HG02759 (cell line): Measurements from ENCODE around the gene KRTAP5-2.

Experiments
- ATAC-seq: cut with Tn5 transposase; IDR thresholded peaks from one replicate; pipeline ENCODE4 v1.9.1; 2021; ENCODE audit warnings: mild to moderate bottlenecking, moderate library complexity; ENCODE audit not compliant: unreplicated experiment

Gene KRTAP5-2

GRCh38 chr11:1557051-1557884 is 40.8 kb downstream of the KRTAP5-2 start:
- no peak for ATAC-seq

DNA sequence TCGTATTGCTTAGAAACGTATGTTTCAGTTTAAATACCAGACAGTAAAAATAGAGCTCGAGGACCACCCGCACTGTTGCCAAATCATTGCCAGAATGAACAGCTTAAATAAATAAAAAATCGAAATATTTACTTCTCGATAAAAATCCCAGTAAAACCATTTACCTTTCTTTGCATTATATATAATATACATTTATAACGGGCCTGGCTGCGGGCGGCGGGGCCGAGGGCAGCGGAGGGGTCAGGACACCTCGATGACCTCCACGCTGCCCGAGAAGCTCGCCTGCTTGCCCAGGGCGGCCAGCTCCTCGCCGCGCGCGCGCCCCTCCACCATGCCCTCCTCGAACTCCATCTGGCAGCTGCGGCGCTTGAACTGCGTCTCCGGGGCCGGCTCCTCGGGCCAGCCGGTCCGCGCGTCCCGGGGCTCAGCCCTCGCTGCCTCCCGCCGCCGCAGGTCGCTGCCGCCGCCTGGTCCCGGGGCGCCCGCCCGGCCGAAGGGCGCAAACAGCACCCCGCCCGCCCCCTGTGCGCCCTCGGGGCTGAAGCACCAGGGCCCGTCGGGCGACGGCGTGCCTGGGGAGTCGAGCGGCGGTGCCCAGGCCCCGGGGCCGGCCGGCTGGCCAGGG is 41.7 kb downstream of the KRTAP5-2 start:
- ATAC-seq: no peak

DNA sequence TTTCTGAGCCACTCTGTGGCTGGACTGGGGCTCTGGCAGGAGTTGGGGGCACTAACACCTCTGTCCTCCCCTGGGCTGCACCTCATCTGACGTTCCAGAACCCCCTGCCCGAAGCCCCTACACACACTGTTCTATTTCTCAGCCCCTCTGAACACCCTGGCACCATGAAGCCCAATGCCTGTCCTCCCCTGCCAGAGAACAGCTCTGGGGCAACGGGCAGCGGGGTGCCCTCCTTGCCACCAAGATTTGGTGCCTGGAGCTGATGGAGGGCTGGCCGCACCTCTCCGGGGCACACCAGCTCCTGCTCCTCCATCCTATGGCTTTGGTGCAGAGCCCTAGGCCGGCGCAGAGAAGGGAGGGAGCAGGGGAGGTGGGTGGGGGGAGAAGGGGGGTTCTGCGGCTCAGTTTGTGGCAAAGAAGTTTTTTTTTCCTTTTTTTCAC is 42.4 kb downstream of the KRTAP5-2 start:
- no peak for ATAC-seq

- ATAC-seq: no peak
These were observed 42.9 kb downstream of the KRTAP5-2 start for GRCh38 chr11:1554981-1555712.

DNA sequence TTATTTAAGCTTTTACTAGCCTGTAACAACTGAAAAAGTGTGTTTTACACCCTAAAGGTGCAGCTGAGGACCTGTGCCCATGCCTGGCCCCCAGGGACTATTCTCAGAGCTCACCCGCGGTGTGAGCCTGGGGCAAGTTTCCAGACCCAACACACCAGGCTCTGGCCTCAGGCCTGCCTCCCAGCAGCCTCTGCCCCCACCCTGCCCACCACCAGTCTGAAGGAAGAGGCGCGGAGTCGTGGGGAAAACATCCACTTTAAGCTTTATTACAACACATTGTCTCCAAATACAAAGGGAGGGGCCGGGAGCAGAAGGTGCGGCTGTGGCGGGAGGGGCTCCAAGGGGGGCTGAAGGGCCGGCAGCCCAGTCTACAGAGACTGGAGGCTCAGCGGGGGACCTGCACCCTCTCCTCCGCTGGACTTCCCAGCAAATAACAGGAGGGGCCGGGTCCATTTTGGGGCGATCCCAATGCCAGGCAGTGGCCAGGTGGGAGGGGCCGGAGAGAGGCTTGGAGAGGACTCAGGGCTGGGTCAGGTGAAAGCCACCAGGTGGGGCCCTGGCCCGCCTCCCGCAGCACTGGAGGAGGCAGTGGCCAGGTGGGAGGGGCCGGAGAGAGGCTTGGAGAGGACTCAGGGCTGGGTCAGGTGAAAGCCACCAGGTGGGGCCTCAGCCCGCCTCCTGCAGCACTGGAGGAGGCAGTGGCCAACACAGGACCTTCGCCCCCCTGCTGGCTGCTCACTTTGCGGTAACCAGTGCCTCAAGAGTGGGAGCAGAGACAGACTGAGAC is 44.1 kb downstream of the KRTAP5-2 start:
- no peak for ATAC-seq

- no peak for ATAC-seq
These were observed 48.5 kb downstream of the KRTAP5-2 start for GRCh38 chr11:1549338-1550330.

GRCh38 chr11:1548221-1549070 is 49.6 kb downstream of the KRTAP5-2 start:
- no peak for ATAC-seq

DNA sequence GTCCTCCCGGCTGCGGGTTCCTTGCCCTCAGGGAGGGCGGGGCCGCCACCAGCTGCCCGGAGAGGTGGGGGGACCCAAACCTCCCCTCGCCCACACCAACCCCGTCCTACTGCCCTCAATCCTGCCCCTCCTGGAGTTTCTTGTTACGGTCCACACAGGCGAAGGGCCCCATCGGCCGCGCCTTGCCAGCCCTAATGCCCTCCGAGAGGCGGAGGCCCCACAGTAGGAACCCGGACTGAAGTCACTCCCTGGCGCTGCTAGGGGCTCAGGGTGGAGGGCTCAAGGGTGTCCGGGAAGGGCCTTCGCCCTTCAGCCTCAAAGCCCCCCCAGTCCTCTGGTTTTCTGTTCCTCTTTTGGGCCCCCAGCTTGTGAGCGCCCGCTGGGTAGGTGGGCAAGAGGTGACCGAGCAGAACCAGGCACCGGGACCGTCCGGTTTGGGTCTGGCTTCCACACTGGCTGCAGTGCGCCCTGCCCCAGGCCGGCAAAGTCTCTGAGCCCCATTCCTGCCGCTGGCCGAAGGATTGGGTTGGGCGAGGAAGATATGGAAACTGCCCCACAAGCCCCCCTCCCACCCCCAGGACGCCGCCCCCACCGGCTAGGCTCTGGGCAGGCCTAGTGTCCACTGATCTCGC is 50.5 kb downstream of the KRTAP5-2 start:
- no peak for ATAC-seq
